Measurements from ENCODE around the gene LRRC37B. TPM values are rescaled to one million over a fixed set of nuclear protein-coding genes. Genes with fewer than 3 reads are reported as not detected.
"Not testable (repeated sequence)": the region's sequence is repeated elsewhere in the genome, so short reads cannot be mapped to it uniquely, and the experiment has no call there.

LRRC37B gene
- total RNA-seq, 2 donors from 2014 or later = 22.7 to 28.7 TPM

DNA sequence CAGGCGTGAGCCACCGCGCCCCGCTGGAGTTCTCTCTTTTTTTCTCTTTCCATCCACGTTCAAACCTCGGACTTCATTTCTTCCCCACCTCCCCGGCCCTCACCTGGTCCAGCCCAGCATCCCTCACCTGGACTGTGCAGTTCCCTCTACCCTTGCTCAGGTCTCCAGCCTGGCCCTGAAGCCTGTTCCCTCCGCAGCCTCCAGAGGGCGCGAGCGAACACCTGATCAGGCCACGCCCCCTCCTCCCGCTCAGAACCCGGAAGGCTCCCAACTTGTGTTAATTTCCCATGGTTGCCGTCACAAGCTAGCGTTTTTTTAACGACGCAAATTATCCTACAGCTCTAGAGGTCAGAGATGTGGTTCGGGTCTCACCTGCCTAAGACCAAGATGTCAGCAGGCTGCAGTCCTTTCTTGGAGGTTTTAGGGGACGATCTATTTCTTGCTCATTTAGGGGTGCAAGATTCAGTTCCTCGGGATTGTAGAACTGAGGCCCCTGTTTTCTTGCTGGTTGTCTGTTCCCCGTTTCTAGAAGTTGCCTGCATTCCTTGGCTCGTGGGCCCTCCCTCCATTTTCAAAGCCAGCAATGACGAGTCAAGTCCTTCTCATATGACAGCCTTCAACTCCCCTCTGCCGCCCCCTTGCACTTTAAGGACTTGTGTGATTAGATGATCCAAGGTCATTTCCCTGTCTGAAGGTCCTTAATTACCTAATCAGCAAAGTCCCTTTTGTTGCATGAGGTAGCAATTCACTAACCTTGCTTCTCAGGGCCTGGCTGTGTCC, 59.9 kb downstream of the LRRC37B start:
- not testable (repeated sequence) for H3K9ac ChIP-seq (ENCODE audit: extremely low read depth, low read length, poor library complexity, severe bottlenecking); H3K27ac ChIP-seq (ENCODE audit: low read depth, low read length); H3K27me3 Mint-ChIP-seq (ENCODE audit: insufficient read depth); H3K36me3 ChIP-seq (ENCODE audit: control insufficient read depth, insufficient read depth, low read length); H3K9me3 Mint-ChIP-seq; H3K36me3 Mint-ChIP-seq (ENCODE audit: low read depth); H3K4me3 ChIP-seq (ENCODE audit: low read length); H3K27me3 ChIP-seq (ENCODE audit: control insufficient read depth, insufficient read depth, low read length, poor library complexity, severe bottlenecking); H3K27ac Mint-ChIP-seq; H3K4me1 Mint-ChIP-seq; H3K9me3 ChIP-seq (ENCODE audit: control insufficient read depth, low read length); H3K4me1 ChIP-seq (ENCODE audit: control insufficient read depth, insufficient read depth, low read length)
- WGBS, 2 experiments (ENCODE audit: insufficient coverage in 1 of 2, insufficient read length in 1 of 2) = 91 to 93% methylated on average over 3 to 9 of the region's 25 CpGs
- peak; percentile 49 for DNase-seq
- peak; percentile 68 for TF ChIP-seq CTCF (conservative IDR thresholded peaks at IDR 0.05)
- peak overlapping the region; percentile 26 for H3K4me3 Mint-ChIP-seq

DNA sequence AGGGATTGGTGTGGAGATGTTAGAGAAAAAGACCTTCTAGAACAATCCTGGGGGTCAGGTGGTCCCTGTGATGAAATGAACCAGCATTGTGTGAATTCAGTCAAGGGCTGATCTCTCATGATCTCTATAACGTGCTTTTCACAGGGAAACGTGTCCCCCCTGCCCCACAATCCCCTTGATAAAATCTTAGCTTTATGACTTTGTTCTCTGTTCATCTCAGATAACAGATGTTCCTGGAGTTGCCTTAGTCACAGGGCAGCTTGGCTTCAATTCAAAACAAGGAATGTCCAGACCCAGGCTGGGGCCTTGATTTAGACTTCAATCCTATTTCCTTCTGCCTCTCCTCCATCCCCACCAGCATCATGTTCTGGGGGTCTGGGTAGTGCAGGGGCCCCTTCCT, 61.9 kb downstream of the LRRC37B start:
- not testable (repeated sequence) for H3K9me3 ChIP-seq (ENCODE audit: control insufficient read depth, low read length); H3K27ac Mint-ChIP-seq; H3K27ac ChIP-seq (ENCODE audit: low read depth, low read length); H3K27me3 ChIP-seq (ENCODE audit: control insufficient read depth, insufficient read depth, low read length, poor library complexity, severe bottlenecking); H3K9ac ChIP-seq (ENCODE audit: extremely low read depth, low read length, poor library complexity, severe bottlenecking); H3K4me1 ChIP-seq (ENCODE audit: control insufficient read depth, insufficient read depth, low read length); H3K4me1 Mint-ChIP-seq; H3K4me3 ChIP-seq (ENCODE audit: low read length); H3K36me3 ChIP-seq (ENCODE audit: control insufficient read depth, insufficient read depth, low read length); H3K27me3 Mint-ChIP-seq (ENCODE audit: insufficient read depth); H3K36me3 Mint-ChIP-seq (ENCODE audit: low read depth); H3K9me3 Mint-ChIP-seq; H3K4me3 Mint-ChIP-seq
- peak; percentile 9 for DNase-seq
- WGBS, 2 experiments (ENCODE audit: insufficient coverage in 1 of 2, insufficient read length in 1 of 2) = 90% methylated on average over 2 of the region's 2 CpGs; no CpG with 5 or more reads in 1 of the 2 experiments

DNA sequence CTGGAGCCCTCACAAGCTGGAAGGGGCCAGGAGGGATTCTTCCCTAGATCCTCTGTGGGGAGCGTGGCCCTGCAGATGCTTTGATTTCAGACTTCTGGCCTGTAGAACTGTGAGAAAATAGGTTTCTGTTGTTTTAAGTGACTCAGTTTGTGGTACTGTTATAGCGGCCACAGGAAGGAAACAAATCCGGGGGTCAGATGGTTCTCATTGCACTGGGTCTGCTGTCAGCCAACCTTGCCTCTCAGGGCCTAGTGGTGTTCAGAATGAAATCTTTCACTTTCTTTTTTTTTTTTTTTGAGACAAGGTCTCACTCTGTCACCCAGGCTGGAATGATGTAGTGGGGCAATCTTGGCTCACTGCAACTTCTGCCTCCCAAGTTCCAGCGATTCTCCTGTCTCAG, 64.8 kb downstream of the LRRC37B start:
- not testable (repeated sequence) for H3K27me3 Mint-ChIP-seq (ENCODE audit: insufficient read depth); H3K36me3 ChIP-seq (ENCODE audit: control insufficient read depth, insufficient read depth, low read length); H3K4me3 ChIP-seq (ENCODE audit: low read length); H3K27ac Mint-ChIP-seq; H3K36me3 Mint-ChIP-seq (ENCODE audit: low read depth); H3K4me1 Mint-ChIP-seq; H3K9me3 Mint-ChIP-seq; H3K27ac ChIP-seq (ENCODE audit: low read depth, low read length); H3K27me3 ChIP-seq (ENCODE audit: control insufficient read depth, insufficient read depth, low read length, poor library complexity, severe bottlenecking); H3K4me1 ChIP-seq (ENCODE audit: control insufficient read depth, insufficient read depth, low read length); H3K9ac ChIP-seq (ENCODE audit: extremely low read depth, low read length, poor library complexity, severe bottlenecking); H3K4me3 Mint-ChIP-seq; DNase-seq; H3K9me3 ChIP-seq (ENCODE audit: control insufficient read depth, low read length)
- no CpG with 5 or more reads among the region's 4 CpGs for WGBS, 2 experiments (ENCODE audit: insufficient coverage in 1 of 2, insufficient read length in 1 of 2)

- H3K36me3 Mint-ChIP-seq (ENCODE audit: low read depth); DNase-seq: not testable (repeated sequence)
These were observed 65.9 kb downstream of the LRRC37B start for GRCh38 chr17:32073131-32073530.

DNA sequence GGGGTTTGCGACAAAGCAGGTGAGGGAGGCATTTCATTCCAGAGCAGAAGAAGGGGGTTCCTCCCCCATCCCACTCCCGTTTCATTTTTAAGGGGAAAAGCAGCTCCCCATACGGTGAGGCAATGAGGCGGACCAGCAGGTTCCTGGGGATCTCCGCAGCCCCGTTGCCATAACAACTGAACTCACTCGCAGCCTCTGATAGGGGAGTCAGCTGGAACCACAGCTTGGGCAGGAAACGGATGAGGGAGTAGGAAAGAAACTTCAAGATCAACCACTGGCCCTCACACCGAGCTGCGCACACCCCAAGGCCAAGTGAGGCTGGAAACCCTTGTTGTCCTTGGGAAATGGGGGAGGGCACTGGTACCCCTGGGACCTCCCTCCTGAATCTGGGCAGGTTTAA, 72.6 kb downstream of the LRRC37B start:
- not testable (repeated sequence) for H3K4me1 ChIP-seq (ENCODE audit: control insufficient read depth, insufficient read depth, low read length); H3K27ac Mint-ChIP-seq; H3K4me3 Mint-ChIP-seq; H3K27me3 ChIP-seq (ENCODE audit: control insufficient read depth, insufficient read depth, low read length, poor library complexity, severe bottlenecking); H3K9me3 Mint-ChIP-seq; H3K27me3 Mint-ChIP-seq (ENCODE audit: insufficient read depth); H3K27ac ChIP-seq (ENCODE audit: low read depth, low read length); H3K36me3 Mint-ChIP-seq (ENCODE audit: low read depth); H3K9me3 ChIP-seq (ENCODE audit: control insufficient read depth, low read length); H3K36me3 ChIP-seq (ENCODE audit: control insufficient read depth, insufficient read depth, low read length); H3K4me1 Mint-ChIP-seq; H3K9ac ChIP-seq (ENCODE audit: extremely low read depth, low read length, poor library complexity, severe bottlenecking); H3K4me3 ChIP-seq (ENCODE audit: low read length)
- 37% methylated on average over 10 of the region's 10 CpGs; no CpG with 5 or more reads in 1 of the 2 experiments for WGBS, 2 experiments (ENCODE audit: insufficient coverage in 1 of 2, insufficient read length in 1 of 2)
- DNase-seq = peak; percentile 84

More at GRCh38 chr17:32073131-32073530, 65.9 kb downstream of the LRRC37B start:
- not testable (repeated sequence) for H3K27me3 Mint-ChIP-seq (ENCODE audit: insufficient read depth); H3K27me3 ChIP-seq (ENCODE audit: control insufficient read depth, insufficient read depth, low read length, poor library complexity, severe bottlenecking); H3K27ac ChIP-seq (ENCODE audit: low read depth, low read length); H3K27ac Mint-ChIP-seq; H3K4me1 Mint-ChIP-seq; H3K36me3 ChIP-seq (ENCODE audit: control insufficient read depth, insufficient read depth, low read length); H3K9me3 Mint-ChIP-seq; H3K9ac ChIP-seq (ENCODE audit: extremely low read depth, low read length, poor library complexity, severe bottlenecking); H3K4me3 ChIP-seq (ENCODE audit: low read length); H3K9me3 ChIP-seq (ENCODE audit: control insufficient read depth, low read length); H3K4me1 ChIP-seq (ENCODE audit: control insufficient read depth, insufficient read depth, low read length); H3K4me3 Mint-ChIP-seq
- 100% methylated on average over 1 of the region's 4 CpGs; no CpG with 5 or more reads in 1 of the 2 experiments for WGBS, 2 experiments (ENCODE audit: insufficient coverage in 1 of 2, insufficient read length in 1 of 2)

DNA sequence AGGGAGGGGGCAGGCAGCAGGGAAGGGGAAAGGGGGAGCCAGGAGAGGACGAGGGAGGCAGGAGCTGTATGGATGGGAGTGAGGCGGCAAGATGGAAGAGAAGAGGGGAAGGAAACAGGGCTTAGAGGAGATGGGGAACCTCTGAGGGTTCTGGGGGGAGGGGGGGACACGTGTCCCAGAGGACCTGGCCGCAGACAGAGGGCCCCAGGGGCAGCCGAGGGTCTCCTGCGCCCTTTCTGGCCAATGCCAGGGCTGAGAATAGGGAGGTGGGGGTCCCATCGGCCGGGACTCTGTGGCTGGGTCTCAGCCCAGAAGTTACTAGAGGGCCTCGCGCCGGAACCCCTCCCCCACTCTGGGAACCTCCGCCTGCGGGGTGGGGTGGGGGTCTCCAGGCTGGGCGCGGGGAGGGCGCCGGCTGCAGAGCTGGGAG, 76.4 kb downstream of the LRRC37B start:
- not testable (repeated sequence) for H3K27me3 Mint-ChIP-seq (ENCODE audit: insufficient read depth); H3K27me3 ChIP-seq (ENCODE audit: control insufficient read depth, insufficient read depth, low read length, poor library complexity, severe bottlenecking); H3K9me3 ChIP-seq (ENCODE audit: control insufficient read depth, low read length); H3K36me3 Mint-ChIP-seq (ENCODE audit: low read depth); H3K4me1 ChIP-seq (ENCODE audit: control insufficient read depth, insufficient read depth, low read length); H3K4me1 Mint-ChIP-seq; H3K9me3 Mint-ChIP-seq; H3K36me3 ChIP-seq (ENCODE audit: control insufficient read depth, insufficient read depth, low read length)
- WGBS, 2 experiments (ENCODE audit: insufficient coverage in 1 of 2, insufficient read length in 1 of 2) = 0 to 4% methylated on average over 1 to 10 of the region's 17 CpGs
- Mint-ChIP-seq H3K4me3 (peak overlapping the region; percentile 54), H3K27ac (peak overlapping the region; percentile 88)
- Histone ChIP-seq H3K4me3 (ENCODE audit: low read length) (peak overlapping the region; percentile 58), H3K27ac (ENCODE audit: low read depth, low read length) (peak overlapping the region; percentile 79), H3K9ac (ENCODE audit: extremely low read depth, low read length, poor library complexity, severe bottlenecking) (peak overlapping the region; percentile 6)
- DNase-seq = peak; percentile 75
